Vagina (tissue), 2 donors: ENCODE measurements around the gene KCNJ15.

Experiments used
- POLR2A ChIP-seq, 2 donors: fragments of 450-650 bp; IDR thresholded peaks; one replicate each; pipeline ENCODE4 v1.6.1; 2017; ENCODE audit warnings: antibody characterized with exemption in 2 of 2, mild to moderate bottlenecking in 2 of 2, moderate library complexity in 2 of 2
- TF ChIP-seq, protein P1 (sequence below), 3 experiments: fragments of 450-650 bp in 2 of 3; fragments of 200-600 bp in 1 of 3; sonication (generic) in 1 of 3; IDR thresholded peaks; one replicate each; pipeline ENCODE4 v1.5.1; 2017 to 2019; ENCODE audit warnings: antibody characterized with exemption in 3 of 3, mild to moderate bottlenecking in 2 of 3, moderate library complexity in 2 of 3

DNA sequence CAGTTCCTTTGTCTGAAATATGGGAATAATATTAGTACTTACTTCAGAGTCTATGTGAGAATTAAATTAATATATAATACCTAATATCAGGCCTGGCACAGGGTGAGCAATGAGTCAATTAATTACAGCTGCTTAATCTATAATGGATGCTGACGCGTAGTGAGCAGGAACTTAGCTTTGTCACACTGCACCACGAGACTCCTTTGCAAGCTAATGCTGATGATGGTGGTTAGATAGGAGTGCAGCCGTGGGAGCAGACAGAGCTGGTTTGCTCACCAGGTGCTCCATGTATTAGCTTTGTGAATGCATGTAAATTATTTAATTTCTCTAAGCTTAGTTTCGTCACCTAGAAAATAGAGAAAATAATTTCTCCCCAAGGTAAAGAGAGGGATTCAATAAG is 35.1 kb downstream of the KCNJ15 start:
- TF ChIP-seq, protein P1, sequence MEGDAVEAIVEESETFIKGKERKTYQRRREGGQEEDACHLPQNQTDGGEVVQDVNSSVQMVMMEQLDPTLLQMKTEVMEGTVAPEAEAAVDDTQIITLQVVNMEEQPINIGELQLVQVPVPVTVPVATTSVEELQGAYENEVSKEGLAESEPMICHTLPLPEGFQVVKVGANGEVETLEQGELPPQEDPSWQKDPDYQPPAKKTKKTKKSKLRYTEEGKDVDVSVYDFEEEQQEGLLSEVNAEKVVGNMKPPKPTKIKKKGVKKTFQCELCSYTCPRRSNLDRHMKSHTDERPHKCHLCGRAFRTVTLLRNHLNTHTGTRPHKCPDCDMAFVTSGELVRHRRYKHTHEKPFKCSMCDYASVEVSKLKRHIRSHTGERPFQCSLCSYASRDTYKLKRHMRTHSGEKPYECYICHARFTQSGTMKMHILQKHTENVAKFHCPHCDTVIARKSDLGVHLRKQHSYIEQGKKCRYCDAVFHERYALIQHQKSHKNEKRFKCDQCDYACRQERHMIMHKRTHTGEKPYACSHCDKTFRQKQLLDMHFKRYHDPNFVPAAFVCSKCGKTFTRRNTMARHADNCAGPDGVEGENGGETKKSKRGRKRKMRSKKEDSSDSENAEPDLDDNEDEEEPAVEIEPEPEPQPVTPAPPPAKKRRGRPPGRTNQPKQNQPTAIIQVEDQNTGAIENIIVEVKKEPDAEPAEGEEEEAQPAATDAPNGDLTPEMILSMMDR (IDR thresholded peaks at IDR 0.05): no peak
- TF ChIP-seq POLR2A (IDR thresholded peaks at IDR 0.05): no peak
